Gastroesophageal sphincter (tissue), 3 donors: ENCODE results near the gene DGKQ.

Experiments used
- CTCF ChIP-seq, 4 experiments: fragments of 200-600 bp in 2 of 4; fragments of 450-650 bp in 2 of 4; sonication (generic) in 1 of 4; IDR thresholded peaks; one replicate each; pipeline ENCODE4 v1.5.1; 2017 to 2019; ENCODE audit warnings: antibody characterized with exemption in 4 of 4, mild to moderate bottlenecking in 2 of 4, moderate library complexity in 2 of 4
- EP300 ChIP-seq: sonication (generic); formaldehyde crosslinking; IDR thresholded peaks from one replicate; pipeline ENCODE4 v1.6.1; 2017; ENCODE audit warnings: antibody characterized with exemption, mild to moderate bottlenecking
- POLR2A ChIP-seq, 2 donors: fragments of 450-650 bp; IDR thresholded peaks; one replicate each; pipeline ENCODE4 v1.6.1; 2017; ENCODE audit warnings: antibody characterized with exemption in 2 of 2, mild to moderate bottlenecking in 2 of 2, moderate library complexity in 1 of 2
- POLR2AphosphoS5 ChIP-seq: sonication (generic); formaldehyde crosslinking; IDR thresholded peaks from one replicate; pipeline ENCODE4 v1.6.1; 2017; ENCODE audit warnings: antibody characterized with exemption

GRCh38 chr4:1006856-1007255 is 33.5 kb upstream of the DGKQ start:
- no peak for TF ChIP-seq CTCF (IDR thresholded peaks at IDR 0.05)
- no peak for TF ChIP-seq POLR2AphosphoS5
- TF ChIP-seq POLR2A (IDR thresholded peaks at IDR 0.05) = no peak
- no peak for TF ChIP-seq EP300
